Stimulated activated CD4-positive, alpha-beta T cell treated with anti-CD3 and anti-CD28 coated beads, Interleukin-1b, Interleukin-23, amount 100 ng/mL, for 24 hours (primary cell): ENCODE results near the gene ZSCAN5B.
"Not testable (repeated sequence)": the region's sequence is repeated elsewhere in the genome, so short reads cannot be mapped to it uniquely, and the experiment has no call there.

Experiments
- DNase-seq, 4 experiments: peaks; one replicate each; pipeline ENCODE4 v3.0.0-alpha.2; 2020; ENCODE audit warnings: low read depth in 4 of 4, low spot score in 1 of 4

Gene ZSCAN5B

DNA sequence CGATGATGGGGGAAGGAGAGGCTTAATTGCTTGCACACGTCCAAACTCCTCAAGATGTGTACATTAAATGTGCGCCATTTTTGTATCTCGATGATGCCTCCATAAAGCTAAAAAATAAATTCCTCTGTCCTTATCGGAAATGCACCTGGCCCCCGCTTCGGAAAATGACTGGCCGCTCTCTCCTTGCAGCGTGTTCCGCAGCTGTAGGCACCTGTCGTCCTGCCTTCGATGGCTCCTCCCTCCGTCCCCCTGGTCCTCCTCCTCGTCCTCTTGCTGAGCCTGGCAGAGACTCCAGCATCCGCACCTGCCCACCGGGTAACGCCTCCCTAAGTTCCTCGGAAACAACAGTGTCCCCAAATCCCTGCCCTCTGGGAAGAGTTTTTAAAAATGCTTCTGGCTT, 20.7 kb downstream of the ZSCAN5B start:
- DNase-seq = no peak

DNA sequence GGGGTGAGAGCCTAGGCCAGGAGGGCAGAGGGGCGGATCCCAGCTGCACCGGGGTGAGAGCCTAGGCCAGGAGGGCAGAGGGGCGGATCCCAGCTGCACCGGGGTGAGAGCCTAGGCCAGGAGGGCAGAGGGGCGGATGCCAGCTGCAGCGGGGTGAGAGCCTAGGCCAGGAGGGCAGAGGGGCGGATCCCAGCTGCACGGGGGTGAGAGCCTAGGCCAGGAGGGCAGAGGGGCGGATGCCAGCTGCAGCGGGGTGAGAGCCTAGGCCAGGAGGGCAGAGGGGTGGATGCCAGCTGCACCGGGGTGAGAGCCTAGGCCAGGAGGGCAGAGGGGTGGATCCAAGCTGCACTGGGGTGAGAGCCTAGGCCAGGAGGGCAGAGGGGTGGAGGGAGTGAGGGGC, 21.3 kb downstream of the ZSCAN5B start:
- DNase-seq = not testable (repeated sequence)

DNA sequence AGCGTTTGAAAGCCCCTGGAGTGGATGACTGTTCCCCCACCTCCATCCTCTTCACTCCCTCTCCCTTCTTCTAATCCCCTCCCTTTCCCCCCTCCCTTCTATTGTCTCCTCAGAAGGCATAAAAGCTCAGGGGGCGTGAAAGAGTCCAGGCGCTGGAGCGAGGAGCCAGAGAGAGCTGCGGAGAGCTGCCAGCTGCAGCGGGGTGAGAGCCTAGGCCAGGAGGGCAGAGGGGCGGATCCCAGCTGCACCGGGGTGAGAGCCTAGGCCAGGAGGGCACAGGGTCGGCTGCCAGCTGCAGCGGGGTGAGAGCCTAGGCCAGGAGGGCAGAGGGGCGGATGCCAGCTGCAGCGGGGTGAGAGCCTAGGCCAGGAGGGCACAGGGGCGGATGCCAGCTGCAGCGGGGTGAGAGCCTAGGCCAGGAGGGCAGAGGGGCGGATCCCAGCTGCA, 21.7 kb downstream of the ZSCAN5B start, which contains the start of gene GALP:
Gene GALP (plus strand): TSS at position 148 of the 447 bp plus-strand sequence. CDS start 1,101 bp downstream, outside the sequence.
- not testable (repeated sequence) for DNase-seq

DNA sequence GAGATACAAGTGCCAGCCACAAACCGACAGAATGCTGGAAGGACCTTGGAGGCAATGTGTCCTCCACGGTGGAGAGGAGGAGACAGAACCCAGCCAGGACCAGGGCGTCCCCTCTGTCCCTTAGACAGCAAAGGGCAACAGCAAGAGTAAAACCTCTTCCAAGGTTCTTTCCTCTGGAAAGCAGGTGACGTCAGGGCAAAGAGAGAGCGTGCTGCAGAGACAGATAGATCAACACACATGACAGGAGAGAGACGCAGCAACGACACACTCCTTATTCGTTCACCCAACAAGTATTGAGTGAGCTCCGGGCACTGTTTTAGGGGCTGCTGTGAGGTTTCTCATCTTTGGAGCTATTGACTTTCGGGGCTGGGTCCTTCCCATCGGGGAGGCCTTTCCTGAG, 23.0 kb downstream of the ZSCAN5B start:
- DNase-seq = no peak

DNA sequence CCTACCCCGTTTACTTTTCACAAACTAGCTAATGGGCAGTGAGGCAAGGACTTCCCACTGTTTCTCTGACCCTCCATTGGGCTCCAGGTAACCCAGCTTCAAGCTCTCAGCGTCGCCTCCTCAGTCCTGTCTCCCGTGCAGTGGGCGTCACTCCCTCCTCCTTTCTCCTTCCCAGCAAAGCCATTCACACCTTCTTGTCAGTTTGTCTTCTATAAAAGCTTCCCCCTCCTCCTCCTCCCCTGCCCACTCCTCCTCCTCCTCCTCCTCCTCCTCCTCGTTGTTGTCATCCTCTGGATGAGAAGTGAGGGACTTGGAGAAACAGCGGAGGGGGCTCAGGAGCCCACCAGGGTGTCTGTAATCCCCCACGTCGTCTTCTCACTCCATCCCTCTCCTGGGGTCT, 23.5 kb downstream of the ZSCAN5B start:
- no peak for DNase-seq

DNA sequence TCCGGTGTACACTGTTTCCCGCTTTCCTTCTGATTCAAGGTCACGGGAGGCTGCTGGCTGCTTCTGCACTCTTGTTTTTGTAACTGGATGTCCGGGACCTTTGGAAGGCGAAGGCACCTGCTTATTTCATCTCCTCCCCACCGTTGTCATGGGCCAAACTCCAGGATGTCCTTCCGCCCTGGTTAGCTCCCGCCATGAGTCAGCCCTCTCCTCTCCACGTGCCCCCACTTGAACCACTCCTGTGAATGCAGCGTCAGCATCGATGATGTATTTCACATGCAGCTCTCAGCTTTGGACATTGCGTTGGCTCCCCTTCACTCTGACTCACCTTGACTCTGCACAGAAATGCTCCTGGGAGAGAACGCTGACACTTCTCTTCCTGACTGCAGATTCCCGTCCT, 27.3 kb downstream of the ZSCAN5B start:
- DNase-seq = no peak

DNA sequence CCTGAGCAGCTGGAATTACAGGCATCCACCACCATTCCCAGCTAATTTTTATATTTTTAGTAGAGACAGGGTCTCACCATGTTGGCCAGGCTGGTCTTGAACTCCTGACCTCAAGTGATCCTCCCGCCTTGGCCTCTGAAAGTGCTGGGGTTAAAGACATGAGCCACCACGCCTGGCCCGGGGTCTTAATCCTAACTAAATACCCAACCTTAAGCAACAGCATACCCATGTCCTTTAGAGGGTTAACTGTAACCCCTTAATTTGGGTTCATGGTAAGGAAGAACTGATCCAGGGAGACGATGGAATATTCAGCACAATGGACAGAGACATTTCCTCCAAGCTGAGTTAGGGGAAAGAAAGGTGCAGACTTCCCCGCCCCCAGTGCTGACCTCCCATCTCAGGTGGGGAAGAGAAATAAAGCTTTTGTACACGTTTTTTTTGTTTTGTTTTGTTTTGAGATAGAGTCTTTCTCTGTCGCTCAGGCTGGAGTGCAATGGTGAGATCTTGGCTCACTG, 30.5 kb downstream of the ZSCAN5B start:
- DNase-seq = no peak

DNA sequence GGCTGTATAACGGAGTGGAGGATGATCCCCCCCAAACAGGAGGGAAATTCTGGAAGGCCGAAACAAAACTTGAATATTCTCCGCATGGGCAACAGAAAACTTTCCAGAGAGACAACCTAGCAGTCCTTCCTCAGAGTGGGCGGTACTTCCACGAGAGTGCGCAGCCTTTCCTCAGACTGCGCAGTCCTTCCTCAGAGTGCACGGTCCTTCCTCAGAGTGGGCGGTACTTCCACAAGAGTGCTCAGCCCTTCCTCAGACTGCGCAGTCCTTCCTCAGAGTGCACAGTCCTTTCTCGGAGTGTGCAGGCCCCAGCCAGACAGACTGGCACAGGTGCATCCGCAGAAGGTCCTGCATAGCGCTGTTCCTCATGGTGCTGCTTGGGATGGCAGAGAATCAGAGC, 34.5 kb downstream of the ZSCAN5B start:
- no peak for DNase-seq

DNA sequence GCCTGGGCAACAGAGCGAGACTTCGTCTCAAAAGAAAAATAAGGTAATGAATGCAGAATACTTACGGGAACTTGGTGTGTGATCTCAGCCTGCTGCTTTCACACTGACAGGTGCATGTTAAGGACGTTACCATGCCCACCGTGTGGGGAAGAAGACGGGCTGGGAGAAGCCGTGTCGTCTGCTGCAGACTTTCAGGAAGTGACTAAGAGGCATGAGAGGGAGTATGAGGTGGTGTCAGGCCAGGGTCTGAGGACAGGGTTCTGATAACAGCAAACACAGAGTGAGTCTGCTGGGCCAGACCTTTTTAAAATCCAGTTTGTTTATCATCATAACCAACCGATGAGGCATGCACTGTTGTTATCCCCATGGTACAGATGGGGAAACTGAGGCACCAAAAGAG, 35.3 kb downstream of the ZSCAN5B start:
- no peak for DNase-seq

DNA sequence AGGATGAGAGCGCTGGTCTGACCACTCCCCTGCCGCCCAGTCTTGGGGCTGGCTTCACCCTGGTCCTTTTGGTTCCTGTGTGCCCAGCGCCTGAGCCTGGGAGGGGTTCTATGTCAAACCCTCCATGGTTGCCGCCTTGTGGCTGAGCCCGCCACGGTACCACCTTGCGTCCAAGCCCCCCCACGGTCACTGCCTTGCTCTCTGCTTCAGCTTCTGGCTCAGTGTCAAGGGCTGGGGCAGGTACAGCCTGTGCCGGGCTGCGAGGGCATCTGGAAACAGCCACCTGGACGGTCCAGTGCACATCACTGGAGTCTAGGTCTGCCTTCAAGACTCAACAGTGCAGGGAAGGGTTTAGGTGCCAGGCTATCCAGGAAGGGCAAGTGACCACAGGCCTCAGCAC, 36.0 kb downstream of the ZSCAN5B start:
- DNase-seq = no peak

DNA sequence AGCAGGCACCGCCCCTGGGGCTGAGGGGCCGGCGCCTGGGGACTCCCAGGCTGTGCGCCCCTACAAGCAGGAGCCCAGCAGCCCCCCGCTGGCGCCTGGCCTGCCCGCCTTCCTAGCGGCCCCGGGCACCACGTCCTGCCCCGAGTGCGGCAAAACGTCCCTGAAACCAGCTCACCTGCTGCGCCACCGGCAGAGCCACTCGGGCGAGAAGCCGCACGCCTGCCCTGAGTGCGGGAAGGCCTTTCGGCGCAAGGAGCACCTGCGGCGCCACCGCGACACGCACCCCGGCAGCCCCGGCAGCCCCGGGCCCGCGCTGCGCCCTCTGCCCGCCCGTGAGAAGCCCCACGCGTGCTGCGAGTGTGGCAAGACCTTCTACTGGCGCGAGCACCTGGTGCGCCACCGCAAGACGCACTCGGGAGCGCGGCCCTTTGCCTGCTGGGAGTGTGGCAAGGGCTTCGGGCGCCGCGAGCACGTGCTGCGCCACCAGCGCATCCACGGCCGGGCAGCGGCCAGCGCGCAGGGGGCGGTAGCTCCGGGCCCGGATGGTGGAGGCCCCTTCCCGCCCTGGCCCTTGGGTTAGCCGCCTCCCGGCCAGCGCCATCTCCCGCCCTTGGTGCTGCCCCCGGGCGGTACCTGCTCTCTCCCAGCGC, 37.8 kb downstream of the ZSCAN5B start:
- no peak for DNase-seq

DNA sequence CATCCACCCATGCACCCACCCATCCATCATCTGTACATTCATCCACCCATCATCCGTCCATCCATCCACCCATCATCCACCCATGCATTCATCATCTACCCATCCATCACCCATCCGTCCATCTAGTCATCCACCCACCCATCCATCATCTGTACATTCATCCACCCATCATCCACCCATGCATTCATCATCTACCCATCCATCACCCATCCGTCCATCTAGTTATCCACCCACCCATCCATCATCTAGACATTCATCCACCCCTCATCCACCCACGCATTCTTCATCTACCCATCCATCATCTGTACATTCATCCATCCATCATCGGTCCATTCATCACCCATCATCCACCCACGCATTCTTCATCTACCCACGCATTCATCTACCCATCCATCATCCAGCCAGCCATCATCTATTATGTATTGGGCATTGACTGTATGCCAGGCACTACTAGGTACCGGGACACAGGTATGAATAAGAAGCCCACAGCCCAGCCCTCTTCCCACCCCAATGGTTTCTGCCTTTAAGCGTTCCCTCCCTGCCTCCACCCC, 38.5 kb downstream of the ZSCAN5B start:
- DNase-seq = no peak

DNA sequence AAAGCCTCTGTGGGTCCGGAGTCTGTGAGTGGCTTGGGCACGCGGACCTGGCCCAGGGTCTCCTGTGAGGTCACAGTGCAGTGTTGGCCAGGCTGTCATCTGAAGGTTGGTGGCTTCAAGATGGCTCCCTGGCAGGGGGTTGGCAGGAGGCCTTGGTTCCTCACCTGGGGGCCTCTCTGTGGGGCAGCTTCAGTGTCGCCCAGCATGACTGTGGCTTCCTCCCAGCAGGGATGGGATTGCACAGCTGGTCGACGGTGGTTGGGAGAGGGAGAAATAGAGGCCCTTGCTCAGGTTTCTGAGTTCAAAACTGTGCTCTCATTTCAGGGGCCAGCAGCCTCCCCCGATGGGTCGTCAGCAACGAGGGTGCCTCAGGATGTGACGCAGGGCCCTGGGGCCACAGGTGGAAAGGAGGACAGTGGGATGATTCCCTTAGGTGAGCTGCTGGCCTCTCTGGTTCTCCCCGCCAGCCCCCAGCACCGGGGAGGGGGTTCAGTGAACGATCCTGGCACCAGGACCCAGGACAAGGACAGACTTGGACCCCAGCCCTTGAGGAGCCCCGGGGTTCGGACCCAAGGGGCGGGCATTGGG, 39.3 kb downstream of the ZSCAN5B start:
- no peak for DNase-seq

DNA sequence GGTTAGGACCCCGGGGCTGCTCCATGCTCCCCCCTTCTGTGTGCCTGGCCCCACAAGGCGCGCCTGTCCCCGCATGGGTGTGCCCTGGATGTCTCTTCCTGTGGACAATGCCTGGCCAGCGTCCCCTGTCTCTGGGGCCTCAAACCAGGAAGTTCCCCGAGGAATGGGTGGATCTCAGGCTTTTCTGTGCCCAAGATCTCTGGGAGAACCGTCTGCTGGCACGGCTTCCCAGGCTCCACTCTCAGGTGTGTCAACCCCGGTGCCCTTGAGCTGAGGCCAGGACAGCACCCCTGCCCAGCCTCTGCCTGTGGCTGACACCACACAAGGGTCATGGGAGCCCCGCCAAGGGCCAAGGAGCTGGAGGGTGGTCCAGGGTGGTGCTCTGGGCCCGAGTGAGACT, 40.8 kb downstream of the ZSCAN5B start:
- no peak for DNase-seq

DNA sequence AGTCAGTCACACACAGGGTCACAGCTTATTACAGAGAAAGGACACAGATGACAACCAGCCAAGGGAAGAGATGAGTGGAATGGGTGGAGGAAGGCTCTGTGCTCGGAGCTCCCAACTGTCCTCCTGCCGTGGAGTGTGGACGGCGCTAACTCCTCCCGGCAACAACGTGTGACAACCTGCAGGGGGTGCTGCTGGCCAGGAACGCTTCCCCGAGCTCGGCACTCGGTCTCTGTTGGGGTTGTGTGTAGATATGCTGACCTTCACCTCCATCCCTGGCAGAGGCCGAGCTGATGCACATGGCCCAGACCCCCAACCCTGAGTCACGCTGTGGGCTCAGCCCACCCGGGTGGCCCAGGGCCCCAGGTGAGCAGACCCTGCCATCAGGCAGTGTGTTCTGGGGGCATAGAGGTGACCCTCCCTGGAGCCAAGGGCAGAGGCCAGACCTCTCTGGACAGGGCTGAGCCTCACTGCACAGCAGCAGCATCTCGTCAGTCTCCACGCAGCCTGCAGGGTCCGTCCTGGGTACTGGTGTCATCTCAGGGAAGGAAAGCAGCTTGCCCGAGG, 42.4 kb downstream of the ZSCAN5B start:
- no peak for DNase-seq

DNA sequence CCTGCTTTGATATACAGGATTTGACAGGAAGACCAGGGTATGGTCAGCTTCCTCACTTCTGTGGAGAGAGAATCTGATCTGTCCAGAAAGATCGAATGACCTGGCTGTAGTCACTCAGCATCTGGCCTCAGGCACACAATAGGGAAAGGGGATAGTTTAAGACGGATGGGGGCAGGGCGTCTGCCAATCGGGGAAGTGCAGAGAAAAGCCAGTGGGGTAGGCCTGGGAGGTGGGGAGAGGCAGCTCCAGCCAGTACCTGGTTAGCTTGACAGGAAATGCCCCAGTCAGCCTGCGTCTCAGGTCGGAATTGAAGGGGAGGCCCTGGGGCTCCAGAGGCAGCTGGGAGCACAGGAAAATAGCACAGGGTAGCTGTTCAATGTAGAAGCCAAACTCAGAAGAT, 44.1 kb downstream of the ZSCAN5B start:
- no peak for DNase-seq

DNA sequence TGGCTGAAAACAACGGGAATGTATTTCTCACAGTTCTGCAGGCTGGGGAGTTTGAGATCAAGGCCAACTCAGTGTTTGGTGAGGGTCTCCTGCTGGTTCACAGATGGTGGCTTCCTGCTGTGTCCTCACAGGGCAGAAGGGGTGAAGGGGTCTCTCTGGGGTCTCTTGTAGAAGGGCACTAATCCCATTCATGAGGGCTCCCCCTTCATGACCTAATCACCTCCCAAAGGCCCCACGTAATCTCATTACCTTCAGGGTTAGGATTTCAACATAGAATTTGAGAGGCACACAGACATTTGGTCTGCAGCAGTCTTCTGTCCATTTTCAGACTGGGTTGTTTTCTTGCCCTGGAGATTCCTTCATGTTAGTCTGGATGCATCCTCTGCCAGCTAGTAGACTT, 44.9 kb downstream of the ZSCAN5B start:
- DNase-seq = no peak

DNA sequence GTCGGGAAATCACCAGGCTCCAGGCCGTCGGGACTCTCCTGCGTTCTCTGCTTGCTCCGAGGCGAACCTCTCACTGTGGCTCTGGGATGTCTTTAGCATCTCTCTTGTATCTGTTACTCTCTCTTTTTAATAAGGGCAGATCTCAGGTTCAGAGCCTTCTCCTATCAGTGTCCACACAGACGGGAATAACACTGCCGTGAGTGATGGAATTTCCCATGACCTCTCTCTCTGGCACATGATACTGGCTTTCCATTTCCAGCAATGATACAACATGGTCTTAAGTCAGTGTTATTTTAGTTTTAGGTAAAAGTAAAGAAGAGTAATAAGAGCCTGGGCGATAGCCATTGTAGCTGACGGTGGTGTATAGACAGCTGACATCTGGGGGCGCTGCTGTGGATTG, 47.2 kb downstream of the ZSCAN5B start:
- DNase-seq = no peak

DNA sequence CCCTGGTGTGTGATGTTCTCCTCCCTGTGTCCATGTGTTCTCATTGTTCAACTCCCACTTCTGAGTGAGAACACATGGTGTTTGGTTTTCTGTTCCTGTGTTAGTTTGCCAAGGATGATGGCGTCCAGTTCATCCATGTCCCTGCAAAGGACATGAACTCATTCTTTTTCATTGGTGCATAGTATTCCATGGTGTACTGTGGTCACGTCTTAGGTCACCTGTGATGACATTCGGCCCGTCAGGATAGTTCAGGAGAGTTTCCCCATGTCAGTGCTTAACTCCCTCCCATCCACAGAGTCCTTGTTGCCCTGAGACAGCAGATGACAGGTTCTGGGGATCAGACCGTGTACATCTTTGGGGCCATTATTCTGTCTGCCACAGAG, 47.9 kb downstream of the ZSCAN5B start:
- DNase-seq = no peak

DNA sequence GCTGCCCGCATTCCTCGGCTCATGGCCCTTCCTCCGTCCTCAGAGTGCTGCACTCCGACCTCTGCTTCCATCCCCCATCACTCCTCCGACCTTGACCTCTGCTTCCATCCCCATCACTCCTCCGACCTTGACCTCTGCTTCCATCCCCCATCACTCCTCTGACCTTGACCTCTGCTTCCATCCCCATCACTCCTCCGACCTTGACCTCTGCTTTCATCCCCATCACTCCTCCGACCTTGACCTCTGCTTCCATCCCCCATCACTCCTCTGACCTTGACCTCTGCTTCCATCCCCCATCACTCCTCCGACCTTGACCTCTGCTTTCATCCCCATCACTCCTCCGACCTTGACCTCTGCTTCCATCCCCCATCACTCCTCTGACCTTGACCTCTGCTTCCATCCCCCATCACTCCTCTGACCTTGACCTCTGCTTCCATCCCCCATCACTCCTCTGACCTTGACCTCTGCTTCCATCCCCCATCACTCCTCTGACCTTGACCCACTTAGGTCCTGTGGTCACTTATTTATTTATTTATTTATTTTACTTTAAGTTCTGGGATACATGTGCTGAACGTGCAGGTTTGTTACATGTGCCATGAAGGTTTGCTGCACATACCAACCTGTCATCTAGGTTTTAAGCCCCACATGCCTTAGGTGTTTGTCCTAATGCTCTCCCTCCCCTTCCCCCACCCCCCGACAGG, 48.5 kb downstream of the ZSCAN5B start:
- not testable (repeated sequence) for DNase-seq

DNA sequence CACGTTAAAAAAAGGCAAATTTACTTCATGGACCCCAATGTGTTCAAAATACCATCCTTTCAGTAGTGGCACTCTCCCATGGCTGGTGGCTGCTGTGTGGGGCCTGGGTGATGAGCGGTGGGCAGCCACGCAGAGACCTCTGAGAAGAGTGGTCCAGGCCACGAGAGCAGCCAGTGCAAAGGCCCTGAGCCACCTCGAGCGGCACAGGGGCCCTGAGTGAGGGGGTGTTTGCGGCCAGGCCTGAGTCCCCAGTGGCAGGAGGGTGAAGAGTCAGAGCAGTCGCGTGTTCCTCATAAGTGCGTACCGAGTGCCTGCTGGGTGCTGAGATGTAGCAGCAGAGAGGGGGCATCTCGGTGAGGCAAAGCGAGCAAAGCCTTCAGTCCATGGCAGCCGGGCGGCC, 49.5 kb downstream of the ZSCAN5B start:
- DNase-seq = no peak

DNA sequence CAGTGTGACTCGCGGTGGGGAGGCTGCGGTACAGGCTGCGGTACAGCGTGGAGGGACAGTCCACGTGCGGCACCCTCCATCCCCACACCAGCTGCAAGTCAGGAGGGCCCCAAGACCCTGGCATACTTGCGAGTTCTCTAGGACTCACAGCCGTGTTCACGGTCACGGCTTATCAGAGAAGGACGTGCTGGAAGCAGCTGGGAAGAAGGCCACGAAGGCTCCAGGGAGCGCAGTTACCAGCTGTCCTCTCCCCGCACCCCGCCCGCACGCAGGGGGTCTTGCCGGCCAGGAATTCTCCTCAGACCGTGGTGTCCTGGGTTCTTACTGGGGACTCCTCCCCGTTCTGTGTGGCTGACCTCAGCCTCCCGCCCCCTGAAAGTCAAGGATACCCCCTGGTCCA, 50.3 kb downstream of the ZSCAN5B start:
- DNase-seq = no peak
